A549 (cell line): ENCODE data around the gene OR9A2.

Source experiments
- EHMT2 ChIP-seq: fragments of 200-600 bp; sonication (generic); IDR thresholded peaks from 2 replicates; pipeline ENCODE4 v1.6.1; 2016; ENCODE audit warnings: antibody characterized with exemption, low read depth, mild to moderate bottlenecking, moderate library complexity
- JUN ChIP-seq, 2 experiments: fragments of >200 bp; sonication (Bioruptor Twin); formaldehyde crosslinking; IDR thresholded peaks; 2 replicates in 1 of 2; 3 replicates in 1 of 2; pipeline ENCODE4 v1.6.1; 2016 to 2017

DNA sequence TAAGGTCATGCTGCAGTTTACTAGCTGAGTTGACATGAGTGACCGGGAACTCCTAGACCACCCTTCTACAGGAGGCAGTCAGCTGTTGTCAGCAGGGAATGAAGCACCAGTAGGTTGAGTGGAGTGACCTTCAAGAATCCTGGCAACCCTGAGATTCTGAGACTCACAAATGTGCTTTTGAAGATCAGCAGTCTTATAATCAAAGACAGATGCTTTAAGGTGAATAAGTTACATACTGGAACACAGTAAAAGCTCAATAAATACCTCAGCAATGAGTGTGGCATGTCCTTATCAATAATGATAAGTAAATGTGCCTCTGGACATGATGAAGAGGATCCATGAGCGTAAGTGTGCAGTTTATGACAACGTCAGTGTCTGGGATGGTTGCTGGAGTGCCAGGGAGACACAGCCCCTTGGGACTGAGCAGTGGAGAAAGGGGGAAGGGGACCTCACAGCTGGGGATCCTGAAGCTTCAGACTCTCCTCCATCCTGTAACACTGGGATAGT is 13.3 kb upstream of the OR9A2 start:
- no peak for TF ChIP-seq EHMT2
- TF ChIP-seq JUN (IDR thresholded peaks at IDR 0.05), result no peak
